GM23248 (cell line): ENCODE results near the gene PRKCB. TPM values are rescaled to one million over a fixed set of nuclear protein-coding genes. Genes with fewer than 3 reads are reported as not detected.

Experiments used
- DNase-seq: peaks from one replicate; pipeline ENCODE4 v3.0.0-alpha.2; 2015
- H2AFZ ChIP-seq: fragments of 200-600 bp; sonication (generic); 2 replicates; pipeline ENCODE4 v1.6.1; 2016; ENCODE audit warnings: antibody characterized with exemption
- H3F3A ChIP-seq: fragments of 200-600 bp; sonication (generic); 2 replicates; pipeline ENCODE4 v1.6.1; 2016; ENCODE audit warnings: mild to moderate bottlenecking, antibody characterized with exemption, mixed run types; ENCODE audit not compliant: insufficient read depth
- H3K27ac ChIP-seq: fragments of 200-600 bp; sonication (generic); 2 replicates; pipeline ENCODE4 v1.5.1; 2016; ENCODE audit warnings: mild to moderate bottlenecking
- H3K27me3 ChIP-seq: fragments of 200-600 bp; sonication (generic); replicated peaks from 2 replicates; pipeline ENCODE4 v1.6.1; 2016; ENCODE audit warnings: mild to moderate bottlenecking; ENCODE audit not compliant: insufficient read depth
- H3K36me3 ChIP-seq: fragments of 200-600 bp; sonication (generic); 2 replicates; pipeline ENCODE4 v1.6.1; 2016; ENCODE audit warnings: low read depth, mild to moderate bottlenecking
- H3K4me1 ChIP-seq: fragments of 200-600 bp; sonication (generic); 2 replicates; pipeline ENCODE4 v1.6.1; 2016; ENCODE audit warnings: mild to moderate bottlenecking; ENCODE audit not compliant: insufficient read depth
- H3K4me2 ChIP-seq: fragments of 200-600 bp; sonication (generic); one replicate; pipeline ENCODE4 v1.6.1; 2016; ENCODE audit warnings: mild to moderate bottlenecking; ENCODE audit not compliant: unreplicated experiment
- H3K4me3 ChIP-seq: fragments of 200-600 bp; sonication (generic); 2 replicates; pipeline ENCODE4 v1.5.1; 2016; ENCODE audit warnings: mild to moderate bottlenecking
- H3K79me2 ChIP-seq: fragments of 200-600 bp; sonication (generic); 2 replicates; pipeline ENCODE4 v1.6.1; 2016; ENCODE audit warnings: mild to moderate bottlenecking; ENCODE audit not compliant: insufficient read depth
- H3K9ac ChIP-seq: fragments of 200-600 bp; sonication (generic); 2 replicates; pipeline ENCODE4 v1.6.1; 2016; ENCODE audit warnings: mild to moderate bottlenecking
- H3K9me2 ChIP-seq: fragments of 200-600 bp; sonication (generic); 2 replicates; pipeline ENCODE4 v1.6.1; 2016; ENCODE audit warnings: mixed run types, mild to moderate bottlenecking, moderate library complexity; ENCODE audit not compliant: insufficient read depth
- H3K9me3 ChIP-seq: fragments of 200-600 bp; sonication (generic); one replicate; pipeline ENCODE4 v1.6.1; 2017; ENCODE audit warnings: low read depth
- H4K20me1 ChIP-seq: fragments of 200-600 bp; sonication (generic); 2 replicates; pipeline ENCODE4 v1.6.0; 2016; ENCODE audit not compliant: insufficient read depth
- EZH2 ChIP-seq: fragments of 200-600 bp; sonication (generic); IDR thresholded peaks from 2 replicates; pipeline ENCODE4 v1.6.1; 2018; ENCODE audit warnings: antibody characterized with exemption, mild to moderate bottlenecking; ENCODE audit not compliant: insufficient read depth, poor library complexity, severe bottlenecking
- EZH2phosphoT487 ChIP-seq: fragments of 200-600 bp; sonication (generic); IDR thresholded peaks from 2 replicates; pipeline ENCODE4 v1.6.1; 2018; ENCODE audit warnings: antibody characterized with exemption, moderate library complexity, mild to moderate bottlenecking, low read depth; ENCODE audit not compliant: insufficient read depth
- WGBS, 2 experiments: methylation state at CpG; one replicate each; pipeline ENCODE4 v1.1.6; 2015 to 2017; ENCODE audit warnings: low lambda C conversion rate in 2 of 2, low coverage in 1 of 2; ENCODE audit errors: missing lambda C conversion rate in 2 of 2; 5-methylcytosine and 5-hydroxymethylcytosine counted together
- in situ Hi-C: fragments of 300-500 bp; cut with MboI; formaldehyde crosslinking; loops from 2 replicates; pipeline ENCODE4 v1.15.0; 2020
- polyA plus RNA-seq: library from polyadenylated mRNA; unstranded; fragments of >200 nt; fragmentation: Nextera tagmentation; extraction: Ambion mirVana; gene quantifications from 2 replicates; pipeline ENCODE4 v1.2.1, GENCODE V29; 2016
- total RNA-seq: library from RNA; depleted of rRNA; stranded (reverse); fragments of >200 nt; shearing (Covaris generic); gene quantifications from 2 replicates; pipeline ENCODE4 v1.2.3, GENCODE V29; 2014

Gene PRKCB
- total and polyA plus RNA-seq, 2 experiments from 2014 or later, result not detected

DNA sequence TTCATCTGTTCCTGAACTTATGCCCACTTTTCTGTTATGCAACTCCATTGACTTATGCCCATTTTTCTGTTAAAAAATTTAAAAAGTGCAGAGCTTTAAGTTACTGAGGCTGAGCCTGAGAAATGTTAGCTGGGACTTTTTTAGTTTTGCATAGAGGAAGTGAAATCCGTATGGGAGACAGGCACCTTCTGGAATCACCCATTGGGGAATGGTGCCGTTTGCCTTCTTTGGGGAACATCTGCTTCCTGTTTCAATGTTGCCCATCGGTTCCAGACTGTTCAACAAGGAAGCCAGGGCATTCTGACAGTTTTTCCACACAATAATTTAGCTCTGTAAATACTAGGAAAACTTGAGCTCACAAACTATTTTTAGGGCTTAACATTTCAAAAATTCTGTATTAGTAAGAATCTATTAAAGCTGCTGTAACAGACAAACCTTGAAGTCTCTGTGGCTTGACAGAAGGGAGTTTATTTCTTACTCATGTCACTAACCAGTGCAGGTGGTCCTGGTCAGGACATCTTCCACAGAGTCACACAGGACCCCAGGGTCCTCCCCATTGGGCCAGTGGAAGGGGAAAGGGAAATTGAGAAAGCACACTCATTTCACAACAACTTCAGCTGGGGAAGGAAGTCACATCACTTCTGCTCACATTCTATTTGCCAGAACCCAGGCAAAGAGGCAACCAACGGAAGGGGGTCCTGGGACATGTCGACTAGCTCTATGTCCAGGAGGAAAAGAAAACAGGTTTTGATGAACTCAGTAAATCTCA lies 17.2 kb downstream of the PRKCB start:
- Histone ChIP-seq H3K27ac (no peak overlapping the region), H2AFZ (no peak overlapping the region), H3K36me3 (no peaks in the 10 kb centered on the region), H3K79me2 (no peaks in the 10 kb centered on the region), H3K27me3 (no peaks in the 10 kb centered on the region), H3K4me1 (no peaks in the 10 kb centered on the region), H4K20me1 (no peaks in the 10 kb centered on the region), H3K9me3 (no peaks in the 10 kb centered on the region), H3F3A (no peaks in the 10 kb centered on the region), H3K9me2 (no peaks in the 10 kb centered on the region), H3K4me2 (no peak overlapping the region), H3K9ac (no peak overlapping the region), H3K4me3 (no peak overlapping the region)
- in situ Hi-C loops, result no loop called here
- no peak for DNase-seq
- TF ChIP-seq EZH2, result no peak
- TF ChIP-seq EZH2phosphoT487, result no peak
- 8 to 12% methylated on average over 5 of the region's 5 CpGs for WGBS, 2 experiments

- no peak for TF ChIP-seq EZH2
- TF ChIP-seq EZH2phosphoT487, result no peak
- no peak overlapping the region for H3K9ac ChIP-seq
- no peak for DNase-seq
- H3K4me3 ChIP-seq, result no peak overlapping the region
- H3K9me3 ChIP-seq, result no peaks in the 10 kb centered on the region
- H3K9me2 ChIP-seq, result no peaks in the 10 kb centered on the region
- no peaks in the 10 kb centered on the region for H3K79me2 ChIP-seq
- H3K36me3 ChIP-seq, result no peaks in the 10 kb centered on the region
- no peaks in the 10 kb centered on the region for H4K20me1 ChIP-seq
- no peaks in the 10 kb centered on the region for H3F3A ChIP-seq
- no peak overlapping the region for H2AFZ ChIP-seq
- H3K27me3 ChIP-seq, result no peaks in the 10 kb centered on the region
- H3K4me1 ChIP-seq, result no peaks in the 10 kb centered on the region
- no peak overlapping the region for H3K27ac ChIP-seq
- in situ Hi-C loops, result no loop called here
- 19 to 26% methylated on average over 4 to 5 of the region's 5 CpGs for WGBS, 2 experiments
- no peak overlapping the region for H3K4me2 ChIP-seq
Observed at GRCh38 chr16:23855010-23855409, 19.2 kb downstream of the PRKCB start.

- DNase-seq, result no peak
- WGBS, 2 experiments, result 19 to 23% methylated on average over 2 of the region's 2 CpGs
- in situ Hi-C loops, result no loop called here
- H3K27ac ChIP-seq, result no peak overlapping the region
- H3K9me2 ChIP-seq, result no peaks in the 10 kb centered on the region
- no peak overlapping the region for H3K9ac ChIP-seq
- TF ChIP-seq EZH2phosphoT487 (no peak), EZH2 (no peak)
- no peaks in the 10 kb centered on the region for H3K27me3 ChIP-seq
- H3K4me2 ChIP-seq, result no peak overlapping the region
- H3F3A ChIP-seq, result no peaks in the 10 kb centered on the region
- H3K4me3 ChIP-seq, result no peak overlapping the region
- H3K9me3 ChIP-seq, result no peaks in the 10 kb centered on the region
- H4K20me1 ChIP-seq, result no peaks in the 10 kb centered on the region
- H3K36me3 ChIP-seq, result no peaks in the 10 kb centered on the region
- H3K79me2 ChIP-seq, result no peaks in the 10 kb centered on the region
- H3K4me1 ChIP-seq, result no peaks in the 10 kb centered on the region
- no peak overlapping the region for H2AFZ ChIP-seq
Observed at GRCh38 chr16:23856251-23856709, 20.5 kb downstream of the PRKCB start.

DNA sequence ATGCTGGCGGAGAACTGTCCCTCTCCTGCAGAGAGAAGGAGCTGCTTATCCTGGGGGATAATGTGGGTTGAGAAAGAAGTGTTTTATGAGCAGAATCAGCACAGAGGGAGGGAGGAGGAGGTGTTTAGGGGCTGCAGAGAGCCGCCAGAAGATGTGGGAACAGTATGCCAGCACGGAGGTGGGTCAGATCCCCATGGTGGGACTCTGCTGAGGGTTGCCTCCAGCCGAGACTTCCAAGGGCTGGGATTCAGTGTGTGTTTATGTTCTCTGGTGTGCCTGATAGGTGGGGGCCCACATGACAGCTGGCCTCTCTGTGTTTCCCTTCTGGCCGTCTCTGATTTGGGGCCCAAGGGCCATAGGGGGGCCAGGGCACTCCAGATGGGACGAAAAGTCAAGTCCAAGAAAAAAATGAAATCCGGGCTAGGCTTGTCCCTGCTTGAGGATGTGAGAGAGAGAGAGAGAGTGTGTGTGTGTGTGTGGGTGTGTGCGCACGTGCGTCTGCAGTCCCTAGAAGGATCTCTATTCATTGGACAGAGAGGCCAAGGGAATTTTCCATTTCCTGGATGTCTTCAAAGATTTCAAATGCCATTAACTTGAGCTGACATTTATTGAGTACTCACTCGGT lies 21.6 kb downstream of the PRKCB start:
- Histone ChIP-seq H3F3A (no peaks in the 10 kb centered on the region), H3K9me3 (no peaks in the 10 kb centered on the region), H3K27me3 (no peaks in the 10 kb centered on the region), H3K36me3 (no peaks in the 10 kb centered on the region), H3K27ac (no peak overlapping the region), H3K4me1 (no peaks in the 10 kb centered on the region), H2AFZ (no peak overlapping the region), H3K4me3 (no peak overlapping the region), H3K9ac (no peak overlapping the region), H3K9me2 (no peaks in the 10 kb centered on the region), H4K20me1 (no peaks in the 10 kb centered on the region), H3K4me2 (no peak overlapping the region), H3K79me2 (no peaks in the 10 kb centered on the region)
- 20 to 21% methylated on average over 11 of the region's 11 CpGs for WGBS, 2 experiments
- no peak for DNase-seq
- TF ChIP-seq EZH2phosphoT487, result no peak
- no peak for TF ChIP-seq EZH2
- in situ Hi-C loops, result no loop called here

- Histone ChIP-seq H3K9me3 (no peaks in the 10 kb centered on the region), H3K4me2 (no peak overlapping the region)
- WGBS, 2 experiments, result 23 to 45% methylated on average over 1 of the region's 1 CpG
Observed at GRCh38 chr16:23857881-23858269, 22.1 kb downstream of the PRKCB start.

More at GRCh38 chr16:23857881-23858269, 22.1 kb downstream of the PRKCB start:
- H3K36me3 ChIP-seq, result no peaks in the 10 kb centered on the region
- no peak overlapping the region for H2AFZ ChIP-seq
- TF ChIP-seq EZH2phosphoT487 (no peak), EZH2 (no peak)
- no peak overlapping the region for H3K4me3 ChIP-seq
- no peaks in the 10 kb centered on the region for H3K4me1 ChIP-seq
- in situ Hi-C loops, result no loop called here
- H3K79me2 ChIP-seq, result no peaks in the 10 kb centered on the region
- H3K9ac ChIP-seq, result no peak overlapping the region
- no peak overlapping the region for H3K27ac ChIP-seq
- no peaks in the 10 kb centered on the region for H3K27me3 ChIP-seq
- H3K9me2 ChIP-seq, result no peaks in the 10 kb centered on the region
- H3F3A ChIP-seq, result no peaks in the 10 kb centered on the region
- DNase-seq, result no peak
- no peaks in the 10 kb centered on the region for H4K20me1 ChIP-seq
